Measurements from ENCODE around the gene FIG4. TPM values are rescaled to one million over a fixed set of nuclear protein-coding genes. Genes with fewer than 3 reads are reported as not detected.
"Not testable (repeated sequence)": the region's sequence is repeated elsewhere in the genome, so short reads cannot be mapped to it uniquely, and the experiment has no call there.

Gene FIG4
- total and polyA plus RNA-seq, 4 donors, result 7.1 to 26.7 (median 16.4) TPM

DNA sequence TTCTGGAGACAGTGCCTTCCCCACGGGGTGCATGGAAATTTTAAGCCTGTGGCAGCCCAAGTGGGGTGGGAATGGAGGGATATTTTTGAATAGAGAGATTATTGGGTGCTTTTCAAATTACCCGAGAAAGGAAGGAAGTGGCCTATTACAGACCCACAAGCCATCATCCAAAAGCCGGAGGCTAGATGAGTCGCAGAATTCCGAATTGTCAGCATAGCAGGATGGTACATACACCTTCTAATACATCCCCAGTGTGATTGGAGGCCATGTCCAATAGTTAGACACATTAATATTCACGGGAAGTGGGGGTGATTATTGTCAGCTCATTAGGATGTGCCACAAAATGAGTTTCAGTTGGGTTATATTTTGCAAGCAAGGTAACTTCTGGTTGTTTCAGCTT is 133.0 kb downstream of the FIG4 start:
- H3K27ac ChIP-seq (ENCODE audit: low read depth in 1 of 2, low read length in 2 of 2), result no peak overlapping the region
- DNase-seq (no peak), ATAC-seq (ENCODE audit: low FRiP score) (no peak)
- no peaks in the 10 kb centered on the region for H3K27me3 ChIP-seq (ENCODE audit: control insufficient read depth in 1 of 2, insufficient read depth in 2 of 2, low read length in 1 of 2)
- no peak overlapping the region for H3K4me3 ChIP-seq (ENCODE audit: low read length in 2 of 2)
- intact Hi-C loops (cut with DNase I), result no loop called here
- peaks cover 8 to 10% of the 10 kb centered on the region in 2 donors for H3K36me3 ChIP-seq (ENCODE audit: control insufficient read depth in 1 of 2, insufficient read depth in 2 of 2, low read length in 1 of 2)
- 86 to 88% methylated on average over 6 of the region's 6 CpGs for WGBS, 2 donors
- H3K4me1 ChIP-seq (ENCODE audit: control insufficient read depth in 1 of 2, insufficient read depth in 2 of 2, low read length in 2 of 2), result no peaks in the 10 kb centered on the region
- H3K9me3 ChIP-seq (ENCODE audit: control insufficient read depth, low read length), result no peaks in the 10 kb centered on the region

DNA sequence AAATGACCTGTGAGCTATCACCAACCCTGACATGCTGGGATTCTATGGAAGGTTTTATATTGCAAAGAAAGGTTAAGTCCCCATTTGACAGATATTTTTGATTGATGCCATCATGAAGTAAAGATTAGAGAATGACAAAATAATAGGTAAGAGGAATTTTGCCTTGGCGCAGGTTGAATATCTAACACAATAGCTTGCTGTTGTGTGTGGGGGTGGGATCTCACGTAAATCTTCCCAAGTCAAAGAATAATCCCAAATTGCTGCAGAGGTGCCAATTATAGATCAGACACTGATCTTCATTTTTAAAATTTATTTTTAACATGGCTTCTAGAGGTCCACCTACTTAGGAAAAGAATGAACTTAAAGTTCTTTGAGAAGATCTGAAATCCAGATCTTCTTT is 135.5 kb downstream of the FIG4 start:
- Histone ChIP-seq H3K27me3 (ENCODE audit: control insufficient read depth in 1 of 2, insufficient read depth in 2 of 2, low read length in 1 of 2) (no peaks in the 10 kb centered on the region), H3K4me3 (ENCODE audit: low read length in 2 of 2) (no peak overlapping the region), H3K9me3 (ENCODE audit: control insufficient read depth, low read length) (no peaks in the 10 kb centered on the region), H3K27ac (ENCODE audit: low read depth in 1 of 2, low read length in 2 of 2) (no peak overlapping the region), H3K4me1 (ENCODE audit: control insufficient read depth in 1 of 2, insufficient read depth in 2 of 2, low read length in 2 of 2) (no peaks in the 10 kb centered on the region), H3K36me3 (ENCODE audit: control insufficient read depth in 1 of 2, insufficient read depth in 2 of 2, low read length in 1 of 2) (peaks cover 6 to 8% of the 10 kb centered on the region in 2 donors)
- WGBS, 2 donors, result 97 to 98% methylated on average over 2 of the region's 2 CpGs
- intact Hi-C loops (cut with DNase I), result no loop called here
- ATAC-seq (ENCODE audit: low FRiP score), result no peak
- no peak for DNase-seq

GRCh38 chr6:109831352-109831751 is 140.3 kb downstream of the FIG4 start:
- DNase-seq; H3K9me3 ChIP-seq (ENCODE audit: control insufficient read depth, low read length); ATAC-seq (ENCODE audit: low FRiP score); H3K4me1 ChIP-seq (ENCODE audit: control insufficient read depth in 1 of 2, insufficient read depth in 2 of 2, low read length in 2 of 2); intact Hi-C loops (cut with DNase I); H3K27ac ChIP-seq (ENCODE audit: low read depth in 1 of 2, low read length in 2 of 2); H3K36me3 ChIP-seq (ENCODE audit: control insufficient read depth in 1 of 2, insufficient read depth in 2 of 2, low read length in 1 of 2); H3K4me3 ChIP-seq (ENCODE audit: low read length in 2 of 2); H3K27me3 ChIP-seq (ENCODE audit: control insufficient read depth in 1 of 2, insufficient read depth in 2 of 2, low read length in 1 of 2): not testable (repeated sequence)

GRCh38 chr6:109834131-109834530 is 143.0 kb downstream of the FIG4 start:
- Histone ChIP-seq H3K27me3 (ENCODE audit: control insufficient read depth in 1 of 2, insufficient read depth in 2 of 2, low read length in 1 of 2) (no peaks in the 10 kb centered on the region), H3K9me3 (ENCODE audit: control insufficient read depth, low read length) (no peaks in the 10 kb centered on the region), H3K4me3 (ENCODE audit: low read length in 2 of 2) (no peak overlapping the region), H3K27ac (ENCODE audit: low read depth in 1 of 2, low read length in 2 of 2) (no peak overlapping the region), H3K36me3 (ENCODE audit: control insufficient read depth in 1 of 2, insufficient read depth in 2 of 2, low read length in 1 of 2) (no peaks in the 10 kb centered on the region), H3K4me1 (ENCODE audit: control insufficient read depth in 1 of 2, insufficient read depth in 2 of 2, low read length in 2 of 2) (no peaks in the 10 kb centered on the region)
- ATAC-seq (ENCODE audit: low FRiP score) (no peak), DNase-seq (no peak)
- intact Hi-C loops (cut with DNase I), result no loop called here
- WGBS, 2 donors, result 7 to 17% methylated on average over 3 of the region's 3 CpGs

GRCh38 chr6:109834595-109835437 is 143.7 kb downstream of the FIG4 start:
- ATAC-seq (ENCODE audit: low FRiP score) (no peak), DNase-seq (no peak)
- H3K4me1 ChIP-seq (ENCODE audit: control insufficient read depth in 1 of 2, insufficient read depth in 2 of 2, low read length in 2 of 2), result no peaks in the 10 kb centered on the region
- H3K4me3 ChIP-seq (ENCODE audit: low read length in 2 of 2), result no peak overlapping the region
- WGBS, 2 donors, result 57 to 62% methylated on average over 7 of the region's 7 CpGs
- H3K27me3 ChIP-seq (ENCODE audit: control insufficient read depth in 1 of 2, insufficient read depth in 2 of 2, low read length in 1 of 2), result no peaks in the 10 kb centered on the region
- H3K27ac ChIP-seq (ENCODE audit: low read depth in 1 of 2, low read length in 2 of 2), result no peak overlapping the region
- H3K9me3 ChIP-seq (ENCODE audit: control insufficient read depth, low read length), result no peaks in the 10 kb centered on the region
- intact Hi-C loops (cut with DNase I), result no loop called here
- no peaks in the 10 kb centered on the region for H3K36me3 ChIP-seq (ENCODE audit: control insufficient read depth in 1 of 2, insufficient read depth in 2 of 2, low read length in 1 of 2)

GRCh38 chr6:109840034-109840433 is 148.9 kb downstream of the FIG4 start:
- Histone ChIP-seq H3K36me3 (ENCODE audit: control insufficient read depth in 1 of 2, insufficient read depth in 2 of 2, low read length in 1 of 2) (no peaks in the 10 kb centered on the region), H3K4me3 (ENCODE audit: low read length in 2 of 2) (no peak overlapping the region), H3K4me1 (ENCODE audit: control insufficient read depth in 1 of 2, insufficient read depth in 2 of 2, low read length in 2 of 2) (no peaks in the 10 kb centered on the region), H3K27ac (ENCODE audit: low read depth in 1 of 2, low read length in 2 of 2) (no peak overlapping the region), H3K27me3 (ENCODE audit: control insufficient read depth in 1 of 2, insufficient read depth in 2 of 2, low read length in 1 of 2) (no peaks in the 10 kb centered on the region), H3K9me3 (ENCODE audit: control insufficient read depth, low read length) (no peaks in the 10 kb centered on the region)
- ATAC-seq (ENCODE audit: low FRiP score) (no peak), DNase-seq (no peak)
- intact Hi-C loops (cut with DNase I), result no loop called here

- intact Hi-C loops (cut with DNase I), result no loop called here
- DNase-seq (no peak), ATAC-seq (ENCODE audit: low FRiP score) (no peak)
- no peaks in the 10 kb centered on the region for H3K36me3 ChIP-seq (ENCODE audit: control insufficient read depth in 1 of 2, insufficient read depth in 2 of 2, low read length in 1 of 2)
- H3K27me3 ChIP-seq (ENCODE audit: control insufficient read depth in 1 of 2, insufficient read depth in 2 of 2, low read length in 1 of 2), result no peaks in the 10 kb centered on the region
- H3K27ac ChIP-seq (ENCODE audit: low read depth in 1 of 2, low read length in 2 of 2), result no peak overlapping the region
- WGBS, 2 donors, result 80 to 87% methylated on average over 5 of the region's 5 CpGs
- H3K4me1 ChIP-seq (ENCODE audit: control insufficient read depth in 1 of 2, insufficient read depth in 2 of 2, low read length in 2 of 2), result no peaks in the 10 kb centered on the region
- H3K4me3 ChIP-seq (ENCODE audit: low read length in 2 of 2), result no peak overlapping the region
- no peaks in the 10 kb centered on the region for H3K9me3 ChIP-seq (ENCODE audit: control insufficient read depth, low read length)
Observed at GRCh38 chr6:109840796-109841195, 149.7 kb downstream of the FIG4 start.

DNA sequence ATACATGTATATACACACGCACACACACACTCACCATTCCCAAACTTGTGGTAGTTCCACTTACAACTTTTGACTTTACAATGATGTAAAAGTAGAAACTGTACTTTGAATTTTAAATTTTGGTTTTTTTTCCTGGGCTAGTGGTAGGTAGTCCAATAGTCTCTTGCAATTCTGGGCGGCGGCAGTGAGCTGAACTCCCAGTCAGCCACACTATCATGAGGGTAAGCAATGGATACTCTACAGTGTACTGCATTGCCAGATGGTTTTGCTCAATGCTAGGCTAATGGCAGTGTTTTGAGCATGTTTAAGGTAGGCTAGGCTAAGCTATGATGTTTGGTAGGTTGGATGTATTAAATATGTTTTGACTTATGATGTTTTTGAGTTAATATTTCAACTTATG is 150.8 kb downstream of the FIG4 start:
- Histone ChIP-seq H3K27ac (ENCODE audit: low read depth in 1 of 2, low read length in 2 of 2) (no peak overlapping the region), H3K36me3 (ENCODE audit: control insufficient read depth in 1 of 2, insufficient read depth in 2 of 2, low read length in 1 of 2) (no peaks in the 10 kb centered on the region), H3K9me3 (ENCODE audit: control insufficient read depth, low read length) (no peaks in the 10 kb centered on the region), H3K4me3 (ENCODE audit: low read length in 2 of 2) (no peak overlapping the region), H3K4me1 (ENCODE audit: control insufficient read depth in 1 of 2, insufficient read depth in 2 of 2, low read length in 2 of 2) (no peaks in the 10 kb centered on the region), H3K27me3 (ENCODE audit: control insufficient read depth in 1 of 2, insufficient read depth in 2 of 2, low read length in 1 of 2) (no peaks in the 10 kb centered on the region)
- no peak for DNase-seq
- WGBS, 2 donors, result 90 to 94% methylated on average over 3 of the region's 3 CpGs
- intact Hi-C loops (cut with DNase I), result no loop called here
- ATAC-seq (ENCODE audit: low FRiP score), result no peak

- no peaks in the 10 kb centered on the region for H3K36me3 ChIP-seq (ENCODE audit: control insufficient read depth in 1 of 2, insufficient read depth in 2 of 2, low read length in 1 of 2)
- H3K4me1 ChIP-seq (ENCODE audit: control insufficient read depth in 1 of 2, insufficient read depth in 2 of 2, low read length in 2 of 2), result no peaks in the 10 kb centered on the region
- H3K9me3 ChIP-seq (ENCODE audit: control insufficient read depth, low read length), result no peaks in the 10 kb centered on the region
- WGBS, 2 donors, result 93 to 96% methylated on average over 4 of the region's 4 CpGs
- no peak overlapping the region for H3K4me3 ChIP-seq (ENCODE audit: low read length in 2 of 2)
- no peaks in the 10 kb centered on the region for H3K27me3 ChIP-seq (ENCODE audit: control insufficient read depth in 1 of 2, insufficient read depth in 2 of 2, low read length in 1 of 2)
- ATAC-seq (ENCODE audit: low FRiP score), result no peak
- DNase-seq, result no peak
- intact Hi-C loops (cut with DNase I), result no loop called here
- H3K27ac ChIP-seq (ENCODE audit: low read depth in 1 of 2, low read length in 2 of 2), result no peak overlapping the region
Observed at GRCh38 chr6:109852713-109853112, 161.6 kb downstream of the FIG4 start.

All from aorta (tissue), 5 donors.